Colon (tissue), 2 donors: Measurements from ENCODE around the gene CTDSPL.
"Not testable (repeated sequence)": the region's sequence is repeated elsewhere in the genome, so short reads cannot be mapped to it uniquely, and the experiment has no call there.

ENCODE experiments used
- FAIRE-seq: peaks from 2 replicates; lab custom pipeline; 2012; peaks lifted over from hg19 to GRCh38; lab: Jason Lieb, UNC
- donor health status: control.
- donor health status: control.

The CTDSPL gene

GRCh38 chr3:38019658-38020341, 158.1 kb downstream of the CTDSPL start:
- FAIRE-seq: no peak

GRCh38 chr3:38020342-38020726, 158.7 kb downstream of the CTDSPL start:
- no peak for FAIRE-seq

- no peak for FAIRE-seq
Measured at GRCh38 chr3:38021196-38021595, 159.5 kb downstream of the CTDSPL start.

GRCh38 chr3:38022301-38022700, 160.6 kb downstream of the CTDSPL start:
- FAIRE-seq: no peak

GRCh38 chr3:38022896-38023709, 161.4 kb downstream of the CTDSPL start:
- FAIRE-seq: no peak

- no peak for FAIRE-seq
Measured at GRCh38 chr3:38026856-38027255, 165.2 kb downstream of the CTDSPL start.

- FAIRE-seq: no peak
Measured at GRCh38 chr3:38027466-38028465, 166.1 kb downstream of the CTDSPL start.

- no peak for FAIRE-seq
Measured at GRCh38 chr3:38028621-38029361, 167.1 kb downstream of the CTDSPL start.

- no peak for FAIRE-seq
Measured at GRCh38 chr3:38029400-38030125, 167.9 kb downstream of the CTDSPL start, which contains the start of gene PLCD1. Gene PLCD1 (minus strand): TSS chr3:38029642. CDS start chr3:38029539, 103 bp downstream.

- no peak for FAIRE-seq
Measured at GRCh38 chr3:38030126-38031021, 168.7 kb downstream of the CTDSPL start.

- no peak for FAIRE-seq
Measured at GRCh38 chr3:38031022-38031994, 169.6 kb downstream of the CTDSPL start.

- FAIRE-seq: no peak
Measured at GRCh38 chr3:38032328-38032865, 170.7 kb downstream of the CTDSPL start.

GRCh38 chr3:38033586-38033985, 171.9 kb downstream of the CTDSPL start:
- not testable (repeated sequence) for FAIRE-seq
